Heart left ventricle (tissue), 16 donors: Measurements from ENCODE around the gene UBE2H. TPM values are rescaled to one million over a fixed set of nuclear protein-coding genes. Genes with fewer than 3 reads are reported as not detected.
"Not testable (repeated sequence)": the region's sequence is repeated elsewhere in the genome, so short reads cannot be mapped to it uniquely, and the experiment has no call there.

Source experiments
- ATAC-seq, 4 donors: fragments of 200-7000 bp; cut with Tn5 transposase; one replicate each; pipeline ENCODE4 v1.9.1; 2020 to 2022; ENCODE audit warnings: moderate library complexity in 4 of 4, mild to moderate bottlenecking in 3 of 4, moderate number of reproducible peaks in 1 of 4
- DNase-seq, 5 donors: peaks; one replicate each; pipeline ENCODE4 v3.0.0-alpha.2; 2020
- H3K27ac ChIP-seq, 12 donors: fragments of 200-600 bp; sonication (generic) in 4 of 12; one replicate each; pipeline versions ENCODE4 v1.5.0 to v1.8.0; 2016 to 2022; ENCODE audit warnings: mild to moderate bottlenecking in 2 of 12
- H3K27me3 ChIP-seq, 9 donors: fragments of 200-600 bp; sonication (generic) in 2 of 9; one replicate each; pipeline versions ENCODE4 v1.5.1 to v1.8.0; 2016 to 2022; ENCODE audit warnings: mild to moderate bottlenecking in 3 of 9
- H3K36me3 ChIP-seq, 9 donors: fragments of 200-600 bp; sonication (generic) in 2 of 9; one replicate each; pipeline versions ENCODE4 v1.5.0 to v1.8.0; 2018 to 2022; ENCODE audit warnings: mild to moderate bottlenecking in 2 of 9
- H3K4me1 ChIP-seq, 12 donors: fragments of 200-600 bp; sonication (generic) in 4 of 12; one replicate each; pipeline versions ENCODE4 v1.5.0 to v1.8.0; 2016 to 2022; ENCODE audit warnings: mild to moderate bottlenecking in 3 of 12
- H3K4me3 ChIP-seq, 12 donors: fragments of 200-600 bp; sonication (generic) in 4 of 12; one replicate each; pipeline versions ENCODE4 v1.5.0 to v1.8.0; 2017 to 2022; ENCODE audit warnings: mild to moderate bottlenecking in 9 of 12, moderate library complexity in 4 of 12
- H3K9me3 ChIP-seq, 12 donors: fragments of 200-600 bp; sonication (generic) in 4 of 12; one replicate each; pipeline versions ENCODE4 v1.5.0 to v1.8.0; 2016 to 2022; ENCODE audit warnings: mild to moderate bottlenecking in 1 of 12
- CTCF ChIP-seq, 12 donors: fragments of 200-600 bp; sonication (generic) in 4 of 12; IDR thresholded peaks; one replicate each; pipeline versions ENCODE4 v1.5.0 to v1.8.0; 2018 to 2022; ENCODE audit warnings: antibody characterized with exemption in 12 of 12, mild to moderate bottlenecking in 5 of 12
- POLR2A ChIP-seq, 2 donors: fragments of 450-650 bp; IDR thresholded peaks; one replicate each; pipeline ENCODE4 v1.6.1; 2017; ENCODE audit warnings: antibody characterized with exemption in 2 of 2, mild to moderate bottlenecking in 2 of 2, moderate library complexity in 2 of 2
- WGBS, 4 donors: extraction: QIAGEN DNeasy Blood & Tissue Kit in 2 of 4; methylation state at CpG; one replicate each; pipeline versions ENCODE4 v1.1.5 to v1.1.7; 2013 to 2018; 5-methylcytosine and 5-hydroxymethylcytosine counted together
- intact Hi-C, 10 donors: fragments of 100-400 bp; cut with DNase I; formaldehyde crosslinking; loops; one replicate each; pipeline versions ENCODE4 v1.11.1 to v1.14.2; 2022
- polyA plus RNA-seq, 2 donors: library from polyadenylated mRNA; stranded (reverse); fragments of 200-250 nt; gene quantifications; one replicate each; pipeline ENCODE4 v1.2.3, GENCODE V29; 2013
- total RNA-seq, 9 donors: library from RNA; depleted of rRNA in 2 of 9; stranded (reverse); fragments of >200 nt in 2 of 9; fragmentation: NEBNext Ultra II Directional in 3 of 9; extraction: Animal tissue kit (Norgen Biotek cat#: 25700) in 3 of 9; gene quantifications; one replicate each; pipeline versions ENCODE4 v1.1.0 to v1.2.4, GENCODE V29; 2016 to 2023
- donor health status: ischemic (EF 13 %, LVEDD 7.1; RV severe dilation, severe dysfunction).
- donor health status: healthy with polysubstance abuse.
- donor health status: DM: no; HTN: yes; CAD: no.
- donor health status: DM: no; HTN: no; CAD: no.
- donor health status: ischemic (EF 25% LVEDD 6.9; RV normal size, moderate dysfunction).
- donor health status: ischemic (EF 25% LVEDD 5.7; RV mildly dilated, moderate dysfunction).
- donor health status: healthy.
- donor health status: DM: yes; HTN: yes; CAD: no.
- donor health status: ischemic (EF 35%, LVEDD 5.7; RV mildly dilated, moderate dysfunction).
- donor health status: nonischemic (EF 11% LVEDD 7.7; RV severe dilation, severe dysfunction).
- donor health status: DM: yes; HTN: yes; CAD: no.
- donor health status: PGD.
- donor health status: ischemic (EF 29% LVEDD 5.4; RV normal size, mild dysfunction).
- donor health status: nonischemic (EF 23%, LVEDD 6.1; RV moderate dilation, normal function).

Gene UBE2H
- total and polyA plus RNA-seq, 11 donors: 46.5 to 219 (median 112) TPM

- ATAC-seq: peak in 3 of 4 donors; percentile 27 to 42 (median 40)
These were observed 54.1 kb downstream of the UBE2H start for GRCh38 chr7:129898502-129899160.

DNA sequence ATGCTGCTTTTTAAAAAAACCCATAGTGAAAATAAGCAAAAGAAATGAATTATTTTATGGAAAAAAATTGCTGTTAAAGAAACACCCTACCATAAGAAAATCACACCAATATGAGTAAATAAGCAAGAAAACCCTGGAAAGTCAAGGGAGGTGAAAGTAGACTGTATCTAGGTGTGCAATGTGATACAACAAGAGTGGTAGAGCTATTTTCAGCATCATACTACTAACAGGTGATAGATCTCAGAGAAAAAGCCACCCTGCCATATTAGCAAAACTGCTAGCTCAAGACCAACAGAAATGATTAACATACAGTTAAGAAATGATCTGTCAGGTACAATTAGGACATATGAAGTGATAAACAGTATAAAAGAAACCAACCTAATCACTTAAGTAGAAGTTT is 54.8 kb downstream of the UBE2H start:
- H3K27ac ChIP-seq: peak overlapping the region in 5 of 12 donors; percentile 1 to 23 (median 6)
- intact Hi-C loops: no loop called here
- H3K4me3 ChIP-seq: no peak overlapping the region

More at GRCh38 chr7:129898502-129899160, 54.1 kb downstream of the UBE2H start:
- Histone ChIP-seq H3K4me1 (peaks cover 0 to 46% (median 33%) of the 10 kb centered on the region in 12 donors), H3K27me3 (no peaks in the 10 kb centered on the region), H3K27ac (peak overlapping the region in 6 of 12 donors; percentile 1 to 30 (median 12)), H3K4me3 (no peak overlapping the region), H3K9me3 (no peaks in the 10 kb centered on the region), H3K36me3 (peaks cover 0 to 36% (median 19%) of the 10 kb centered on the region in 9 donors)
- WGBS, 4 donors: 49 to 56% (median 54%) methylated on average over 5 of the region's 5 CpGs
- intact Hi-C loops: no loop called here
- DNase-seq: no peak
- TF ChIP-seq POLR2A (IDR thresholded peaks at IDR 0.05) (no peak), CTCF (IDR thresholded peaks at IDR 0.05) (no peak)

GRCh38 chr7:129896568-129897382 is 56.0 kb downstream of the UBE2H start:
- WGBS, 4 donors: 78 to 85% (median 80%) methylated on average over 6 of the region's 6 CpGs
- intact Hi-C loops: no loop called here
- TF ChIP-seq POLR2A (IDR thresholded peaks at IDR 0.05) (no peak), CTCF (IDR thresholded peaks at IDR 0.05) (no peak)
- Histone ChIP-seq H3K27me3 (no peaks in the 10 kb centered on the region), H3K9me3 (no peaks in the 10 kb centered on the region), H3K27ac (no peak overlapping the region), H3K4me1 (peaks cover 0 to 53% (median 32%) of the 10 kb centered on the region in 12 donors), H3K36me3 (peaks cover 0 to 24% (median 10%) of the 10 kb centered on the region in 9 donors), H3K4me3 (no peak overlapping the region)
- ATAC-seq: no peak
- DNase-seq: no peak

More for the DNA sequence above, 54.8 kb downstream of the UBE2H start:
- no peak for TF ChIP-seq CTCF (IDR thresholded peaks at IDR 0.05)
- no peak for TF ChIP-seq POLR2A (IDR thresholded peaks at IDR 0.05)
- Histone ChIP-seq H3K4me1 (peaks cover 0 to 49% (median 35%) of the 10 kb centered on the region in 12 donors), H3K36me3 (peaks cover 0 to 30% (median 13%) of the 10 kb centered on the region in 9 donors), H3K9me3 (no peaks in the 10 kb centered on the region), H3K27me3 (no peaks in the 10 kb centered on the region)
- ATAC-seq (no peak), DNase-seq (no peak)

DNA sequence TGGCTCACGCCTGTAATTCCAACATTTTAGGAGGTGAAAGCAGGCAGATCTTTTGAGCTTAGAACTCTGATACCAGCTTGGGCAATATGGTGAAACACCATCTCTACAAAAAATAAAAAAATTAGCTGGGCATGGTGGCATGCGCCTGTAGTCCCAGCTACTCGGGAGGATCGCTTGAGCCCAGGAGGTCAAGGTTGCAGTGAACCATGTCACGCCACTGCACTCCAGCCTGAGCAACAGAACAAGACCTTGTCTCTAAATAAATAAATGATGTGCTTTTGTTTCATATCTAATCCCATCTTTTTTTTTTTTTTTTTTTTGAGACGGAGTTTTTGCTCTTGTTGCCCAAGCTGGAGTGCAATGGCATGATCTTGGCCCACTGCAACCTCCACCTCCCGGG is 58.6 kb downstream of the UBE2H start:
- H3K9me3 ChIP-seq, H3K27me3 ChIP-seq, DNase-seq, intact Hi-C loops, H3K4me3 ChIP-seq, H3K27ac ChIP-seq, ATAC-seq: not testable (repeated sequence)
- Histone ChIP-seq H3K36me3 (peaks cover 0 to 14% (median 3%) of the 10 kb centered on the region in 9 donors), H3K4me1 (peaks cover 0 to 60% (median 37%) of the 10 kb centered on the region in 12 donors)
- WGBS, 4 donors: 90 to 95% (median 93%) methylated on average over 7 of the region's 7 CpGs
